Common myeloid progenitor, CD34-positive (primary cell): Measurements from ENCODE around the gene EXTL1.

ENCODE experiments used
- CTCF ChIA-PET: fragments of 350-600 bp; sonication (Branson Sonifier 250); formaldehyde crosslinking; loops from one replicate; lab custom pipeline; 2021; ENCODE audit warnings: antibody characterized with exemption; lab: Charles Lee
- POLR2A ChIA-PET: fragments of 350-600 bp; sonication (Branson Sonifier 250); formaldehyde crosslinking; loops from one replicate; lab custom pipeline; 2021; ENCODE audit warnings: antibody characterized with exemption; lab: Charles Lee
- DNase-seq, 3 donors: peaks; one replicate each; pipeline versions ENCODE4 v3.0.0 to v3.0.0-alpha.2; 2013
- H3K27ac ChIP-seq, 2 experiments: 1 replicate in 1 of 2; 2 replicates in 1 of 2; pipeline ENCODE4 v1.7.0; 2013; ENCODE audit warnings: inconsistent platforms in 2 of 2, low read length in 2 of 2, mild to moderate bottlenecking in 2 of 2, low read depth in 1 of 2, moderate library complexity in 1 of 2; ENCODE audit not compliant: severe bottlenecking in 2 of 2, insufficient read depth in 1 of 2, poor library complexity in 1 of 2
- H3K27me3 ChIP-seq, 5 experiments: replicated peaks in 2 of 5; 1 replicate in 3 of 5; 2 replicates in 2 of 5; pipeline versions ENCODE4 v1.6.1 to v1.7.0; 2013; ENCODE audit warnings: low read length in 4 of 5, mild to moderate bottlenecking in 2 of 5, moderate library complexity in 2 of 5, inconsistent platforms in 1 of 5; ENCODE audit not compliant: insufficient read depth in 5 of 5, control insufficient read depth in 4 of 5
- H3K36me3 ChIP-seq, 4 experiments: 1 replicate in 2 of 4; 2 replicates in 2 of 4; pipeline versions ENCODE4 v1.6.1 to v1.7.0; 2013; ENCODE audit warnings: low read length in 3 of 4, control low read depth in 1 of 4, mild to moderate bottlenecking in 1 of 4; ENCODE audit not compliant: control insufficient read depth in 4 of 4, insufficient read depth in 4 of 4
- H3K4me1 ChIP-seq, 4 experiments: 1 replicate in 3 of 4; 2 replicates in 1 of 4; pipeline versions ENCODE4 v1.6.1 to v1.7.1; 2013; ENCODE audit warnings: low read length in 3 of 4, mild to moderate bottlenecking in 3 of 4, control low read depth in 1 of 4, inconsistent platforms in 1 of 4, moderate library complexity in 1 of 4; ENCODE audit not compliant: control insufficient read depth in 4 of 4, insufficient read depth in 4 of 4; ENCODE audit errors: control extremely low read depth in 1 of 4
- H3K4me3 ChIP-seq, 7 experiments: 1 replicate in 4 of 7; 2 replicates in 3 of 7; pipeline versions ENCODE4 v1.5.1 to v1.7.0; 2013; ENCODE audit warnings: mild to moderate bottlenecking in 7 of 7, low read length in 6 of 7, moderate library complexity in 6 of 7, inconsistent platforms in 2 of 7, low read depth in 2 of 7, control low read depth in 1 of 7; ENCODE audit not compliant: insufficient read depth in 4 of 7, control insufficient read depth in 1 of 7; ENCODE audit errors: extremely low read depth in 1 of 7
- H3K9me3 ChIP-seq, 5 experiments: 1 replicate in 4 of 5; 2 replicates in 1 of 5; pipeline versions ENCODE4 v1.6.1 to v1.7.1; 2013; ENCODE audit warnings: low read length in 4 of 5, mild to moderate bottlenecking in 2 of 5, inconsistent platforms in 1 of 5, low read depth in 1 of 5, moderate library complexity in 1 of 5; ENCODE audit not compliant: control insufficient read depth in 4 of 5, insufficient read depth in 2 of 5; ENCODE audit errors: control extremely low read depth in 1 of 5
- WGBS: methylation state at CpG from one replicate; pipeline ENCODE4 v1.1.5; 2013; ENCODE audit not compliant: insufficient coverage; 5-methylcytosine and 5-hydroxymethylcytosine counted together

The EXTL1 gene

GRCh38 chr1:26022404-26022779 is 817 bp downstream of the EXTL1 start:
- H3K27ac ChIP-seq: no peak overlapping the region
- ChIA-PET CTCF (interaction anchor here (1.4 to 2.0 kb wide), 2 partner anchors 10 to 11 kb away, joined by 3 to 8 read pairs; no protein-coding TSS in a partner anchor), POLR2A (no interaction called here)
- no peaks in the 10 kb centered on the region for H3K9me3 ChIP-seq
- H3K4me1 ChIP-seq: peaks cover 0 to 26% (median 7%) of the 10 kb centered on the region in 4 experiments
- no peaks in the 10 kb centered on the region for H3K36me3 ChIP-seq
- DNase-seq: no peak
- no peak overlapping the region for H3K4me3 ChIP-seq
- WGBS: 88% methylated on average over 7 of the region's 8 CpGs
- peaks cover 0 to 10% (median 0%) of the 10 kb centered on the region in 5 experiments for H3K27me3 ChIP-seq

GRCh38 chr1:26023009-26023408 is 1.4 kb downstream of the EXTL1 start:
- ChIA-PET POLR2A (no interaction called here), CTCF (interaction anchor here (2.0 kb wide), 1 partner anchor 9 kb away, joined by 8 read pairs; no protein-coding TSS in a partner anchor)
- Histone ChIP-seq H3K27me3 (peaks cover 0 to 9% (median 0%) of the 10 kb centered on the region in 5 experiments), H3K9me3 (no peaks in the 10 kb centered on the region), H3K27ac (no peak overlapping the region), H3K36me3 (no peaks in the 10 kb centered on the region), H3K4me1 (peaks cover 0 to 29% (median 7%) of the 10 kb centered on the region in 4 experiments), H3K4me3 (no peak overlapping the region)
- 97% methylated on average over 6 of the region's 13 CpGs for WGBS
- DNase-seq: no peak

GRCh38 chr1:26023826-26024225 is 2.3 kb downstream of the EXTL1 start:
- H3K4me3 ChIP-seq: no peak overlapping the region
- 95% methylated on average over 4 of the region's 5 CpGs for WGBS

GRCh38 chr1:26025060-26025459 is 3.5 kb downstream of the EXTL1 start:
- WGBS: 83% methylated on average over 1 of the region's 5 CpGs
- no peaks in the 10 kb centered on the region for H3K36me3 ChIP-seq
- no peak overlapping the region for H3K27ac ChIP-seq
- no peaks in the 10 kb centered on the region for H3K9me3 ChIP-seq
- peaks cover 0 to 9% (median 0%) of the 10 kb centered on the region in 5 experiments for H3K27me3 ChIP-seq
- CTCF ChIA-PET: interaction anchor here (1.3 to 1.8 kb wide), 2 partner anchors 9 to 11 kb away, joined by 3 to 7 read pairs; no protein-coding TSS in a partner anchor
- POLR2A ChIA-PET: no interaction called here
- H3K4me3 ChIP-seq: no peak overlapping the region
- H3K4me1 ChIP-seq: peaks cover 0 to 26% (median under 1%) of the 10 kb centered on the region in 4 experiments
- DNase-seq: no peak

More at GRCh38 chr1:26023826-26024225, 2.3 kb downstream of the EXTL1 start:
- Histone ChIP-seq H3K36me3 (no peaks in the 10 kb centered on the region), H3K27ac (no peak overlapping the region), H3K9me3 (no peaks in the 10 kb centered on the region), H3K27me3 (peaks cover 0 to 9% (median 0%) of the 10 kb centered on the region in 5 experiments), H3K4me1 (peaks cover 0 to 33% (median 7%) of the 10 kb centered on the region in 4 experiments)
- no peak for DNase-seq
- POLR2A ChIA-PET: no interaction called here
- CTCF ChIA-PET: interaction anchor here (1.5 to 1.8 kb wide), 2 partner anchors 10 to 128 kb away, joined by 4 to 7 read pairs; no protein-coding TSS in a partner anchor

- H3K9me3 ChIP-seq: no peaks in the 10 kb centered on the region
- DNase-seq: no peak
- peaks cover 0 to 22% (median 0%) of the 10 kb centered on the region in 4 experiments for H3K4me1 ChIP-seq
- no peak overlapping the region for H3K4me3 ChIP-seq
- 100% methylated on average over 4 of the region's 5 CpGs for WGBS
- H3K36me3 ChIP-seq: no peaks in the 10 kb centered on the region
- CTCF ChIA-PET: interaction anchor here (1.3 to 1.5 kb wide), 2 partner anchors 10 to 12 kb away, joined by 3 read pairs; no protein-coding TSS in a partner anchor
- POLR2A ChIA-PET: no interaction called here
- peaks cover 0 to 9% (median 0%) of the 10 kb centered on the region in 5 experiments for H3K27me3 ChIP-seq
- no peak overlapping the region for H3K27ac ChIP-seq
Measured at GRCh38 chr1:26025517-26025916, 3.9 kb downstream of the EXTL1 start.

- no peak for DNase-seq
- CTCF ChIA-PET: interaction anchor here (1.3 to 1.5 kb wide), 2 partner anchors 23 to 132 kb away, joined by 4 read pairs; no protein-coding TSS in a partner anchor
- H3K4me3 ChIP-seq: no peak overlapping the region
- POLR2A ChIA-PET: no interaction called here
- no peak overlapping the region for H3K27ac ChIP-seq
- WGBS: 59% methylated on average over 3 of the region's 3 CpGs
- peaks cover 0 to 3% (median 0%) of the 10 kb centered on the region in 5 experiments for H3K27me3 ChIP-seq
- no peaks in the 10 kb centered on the region for H3K9me3 ChIP-seq
- H3K36me3 ChIP-seq: no peaks in the 10 kb centered on the region
- H3K4me1 ChIP-seq: peaks cover 0 to 17% (median 0%) of the 10 kb centered on the region in 4 experiments
Measured at GRCh38 chr1:26027716-26028489, 6.3 kb downstream of the EXTL1 start.
